OCI-LY7 (cell line): ENCODE measurements around the gene SSBP2.

Experiments used
- CTCF ChIP-seq: fragments of 200-600 bp; sonication (generic); conservative IDR thresholded peaks from 2 replicates; pipeline ENCODE4 v1.5.1; 2014; ENCODE audit warnings: mild to moderate bottlenecking, antibody characterized with exemption, low read length, moderate library complexity, mixed read lengths
- EZH2phosphoT487 ChIP-seq: fragments of 200-600 bp; sonication (generic); IDR thresholded peaks from 2 replicates; pipeline ENCODE4 v1.6.1; 2018; ENCODE audit warnings: low read depth, borderline replicate concordance, mild to moderate bottlenecking, mixed run types, antibody characterized with exemption, low read length, moderate library complexity, mixed read lengths

- TF ChIP-seq CTCF (no peak), EZH2phosphoT487 (no peak)
Observed at GRCh38 chr5:81790336-81790735, 39.4 kb upstream of the SSBP2 start.
